ENCODE results near the gene IQCH. TPM values are rescaled to one million over a fixed set of nuclear protein-coding genes. Genes with fewer than 3 reads are reported as not detected.

IQCH gene
- total RNA-seq, 1 experiment from 2014 or later, result 2.1 TPM

DNA sequence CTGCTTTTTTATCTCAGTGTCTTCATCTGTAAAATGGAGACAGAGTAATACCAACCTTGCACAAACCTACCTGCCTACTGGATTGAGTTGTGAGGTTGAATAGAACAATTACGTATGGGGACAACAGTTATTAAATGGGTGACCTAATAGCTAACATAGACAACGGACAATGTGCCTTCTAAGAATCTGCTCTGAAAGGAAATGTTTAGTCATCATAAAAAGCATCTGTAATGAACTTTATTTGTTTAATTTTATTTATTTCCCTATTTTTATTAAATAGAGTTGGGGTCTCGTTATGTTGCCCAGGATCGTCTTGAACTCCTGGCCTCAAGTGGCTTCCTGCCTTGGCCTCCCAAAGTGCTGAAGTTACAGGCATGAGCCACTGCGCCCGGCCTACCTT is 207.1 kb downstream of the IQCH start:
- H3K9me3 ChIP-seq (ENCODE audit: low read length), result no peaks in the 10 kb centered on the region
- no peak overlapping the region for H3K27ac ChIP-seq (ENCODE audit: low read length)
- H3K9ac ChIP-seq (ENCODE audit: low read length), result no peak overlapping the region
- no peaks in the 10 kb centered on the region for H3K4me1 ChIP-seq (ENCODE audit: insufficient read depth, low read length)
- H3K4me2 ChIP-seq (ENCODE audit: low read length), result no peak overlapping the region
- H3K36me3 ChIP-seq (ENCODE audit: low read depth, low read length), result no peaks in the 10 kb centered on the region
- no peaks in the 10 kb centered on the region for H3K79me2 ChIP-seq (ENCODE audit: low read length)
- DNase-seq (no peak), ATAC-seq (no peak)
- no peak overlapping the region for H2AFZ ChIP-seq (ENCODE audit: low read length)
- CTCF ChIA-PET, result no interaction called here
- H3K27me3 ChIP-seq (ENCODE audit: low read length), result no peaks in the 10 kb centered on the region
- POLR2A ChIA-PET (ENCODE audit: unreplicated experiment), result no interaction called here
- H3K9me2 ChIP-seq (replicated peaks; ENCODE audit: low read length), result no peaks in the 10 kb centered on the region
- intact Hi-C loops (cut with micrococcal nuclease), result no loop called here
- TF ChIP-seq EZH2 (IDR thresholded peaks at IDR 0.05; ENCODE audit: low read length, unreplicated experiment), result no peak
- TF ChIP-seq EZH2phosphoT487 (IDR thresholded peaks at IDR 0.05; ENCODE audit: borderline replicate concordance, low read length), result no peak
- TF ChIP-seq, protein P1, sequence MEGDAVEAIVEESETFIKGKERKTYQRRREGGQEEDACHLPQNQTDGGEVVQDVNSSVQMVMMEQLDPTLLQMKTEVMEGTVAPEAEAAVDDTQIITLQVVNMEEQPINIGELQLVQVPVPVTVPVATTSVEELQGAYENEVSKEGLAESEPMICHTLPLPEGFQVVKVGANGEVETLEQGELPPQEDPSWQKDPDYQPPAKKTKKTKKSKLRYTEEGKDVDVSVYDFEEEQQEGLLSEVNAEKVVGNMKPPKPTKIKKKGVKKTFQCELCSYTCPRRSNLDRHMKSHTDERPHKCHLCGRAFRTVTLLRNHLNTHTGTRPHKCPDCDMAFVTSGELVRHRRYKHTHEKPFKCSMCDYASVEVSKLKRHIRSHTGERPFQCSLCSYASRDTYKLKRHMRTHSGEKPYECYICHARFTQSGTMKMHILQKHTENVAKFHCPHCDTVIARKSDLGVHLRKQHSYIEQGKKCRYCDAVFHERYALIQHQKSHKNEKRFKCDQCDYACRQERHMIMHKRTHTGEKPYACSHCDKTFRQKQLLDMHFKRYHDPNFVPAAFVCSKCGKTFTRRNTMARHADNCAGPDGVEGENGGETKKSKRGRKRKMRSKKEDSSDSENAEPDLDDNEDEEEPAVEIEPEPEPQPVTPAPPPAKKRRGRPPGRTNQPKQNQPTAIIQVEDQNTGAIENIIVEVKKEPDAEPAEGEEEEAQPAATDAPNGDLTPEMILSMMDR (conservative IDR thresholded peaks at IDR 0.05; ENCODE audit: low read depth, low read length), result no peak
- BruUV-seq (replicated peaks), result no TSS peak
- no peaks in the 10 kb centered on the region for H3F3A ChIP-seq (ENCODE audit: low read length, unreplicated experiment)
- no peaks in the 10 kb centered on the region for H4K20me1 ChIP-seq (ENCODE audit: low read length)
- H3K4me3 ChIP-seq (ENCODE audit: low read length), result no peak overlapping the region

DNA sequence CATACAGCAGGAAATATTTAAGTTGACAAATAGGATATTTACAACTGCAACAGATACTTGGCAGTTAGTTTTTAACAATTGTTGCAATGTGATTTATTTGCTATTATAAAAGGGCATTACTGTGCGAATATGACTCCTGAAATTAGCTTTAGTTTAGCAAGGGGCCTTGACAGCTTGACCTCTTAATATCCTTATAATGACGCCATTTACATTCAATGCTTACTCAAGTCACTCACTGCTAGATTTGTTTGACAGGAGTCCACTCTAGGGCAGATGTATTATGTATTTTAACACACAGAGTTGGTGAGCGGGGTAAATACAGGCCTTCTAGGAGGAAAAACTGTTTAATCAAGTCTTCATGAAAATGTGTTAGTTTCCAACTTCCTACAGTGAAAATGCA is 208.3 kb downstream of the IQCH start:
- ATAC-seq (no peak), DNase-seq (no peak)
- no peak overlapping the region for H3K27ac ChIP-seq (ENCODE audit: low read length)
- no peaks in the 10 kb centered on the region for H3K4me1 ChIP-seq (ENCODE audit: insufficient read depth, low read length)
- H3K4me3 ChIP-seq (ENCODE audit: low read length), result no peak overlapping the region
- no peaks in the 10 kb centered on the region for H3K36me3 ChIP-seq (ENCODE audit: low read depth, low read length)
- H3K9me2 ChIP-seq (replicated peaks; ENCODE audit: low read length), result no peaks in the 10 kb centered on the region
- BruUV-seq (replicated peaks), result no TSS peak
- H3K27me3 ChIP-seq (ENCODE audit: low read length), result no peaks in the 10 kb centered on the region
- H3F3A ChIP-seq (ENCODE audit: low read length, unreplicated experiment), result no peaks in the 10 kb centered on the region
- no peak overlapping the region for H3K4me2 ChIP-seq (ENCODE audit: low read length)
- intact Hi-C loops (cut with micrococcal nuclease), result no loop called here
- ChIA-PET POLR2A (ENCODE audit: unreplicated experiment) (no interaction called here), CTCF (no interaction called here)
- no peaks in the 10 kb centered on the region for H3K9me3 ChIP-seq (ENCODE audit: low read length)
- no peaks in the 10 kb centered on the region for H4K20me1 ChIP-seq (ENCODE audit: low read length)
- H3K79me2 ChIP-seq (ENCODE audit: low read length), result no peaks in the 10 kb centered on the region
- no peak overlapping the region for H2AFZ ChIP-seq (ENCODE audit: low read length)
- H3K9ac ChIP-seq (ENCODE audit: low read length), result no peak overlapping the region
- TF ChIP-seq EZH2 (IDR thresholded peaks at IDR 0.05; ENCODE audit: low read length, unreplicated experiment), result no peak
- TF ChIP-seq, protein P1 (conservative IDR thresholded peaks at IDR 0.05; ENCODE audit: low read depth, low read length), result no peak
- TF ChIP-seq EZH2phosphoT487 (IDR thresholded peaks at IDR 0.05; ENCODE audit: borderline replicate concordance, low read length), result no peak

DNA sequence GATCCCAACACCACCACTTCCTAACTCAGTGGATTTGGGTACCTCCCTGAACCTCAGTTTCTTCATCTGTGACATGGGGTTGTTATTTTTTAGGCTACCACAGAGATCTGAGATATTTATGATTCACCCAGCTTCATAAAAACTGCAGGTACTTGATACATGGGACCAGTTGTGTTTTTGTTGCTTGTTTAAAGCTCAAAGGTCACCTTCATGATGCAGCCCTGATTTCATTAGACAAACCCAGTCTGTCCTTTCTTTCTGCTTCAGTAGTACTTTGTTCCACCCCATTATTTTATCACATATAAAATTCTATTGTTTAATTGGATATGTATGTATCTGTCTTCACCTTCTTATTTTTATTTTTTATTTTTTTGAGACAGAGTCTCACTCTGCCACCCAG is 208.9 kb downstream of the IQCH start:
- CTCF ChIA-PET, result no interaction called here

More for the DNA sequence above, 208.9 kb downstream of the IQCH start:
- no peaks in the 10 kb centered on the region for H3K4me1 ChIP-seq (ENCODE audit: insufficient read depth, low read length)
- no peaks in the 10 kb centered on the region for H3K27me3 ChIP-seq (ENCODE audit: low read length)
- no peak overlapping the region for H2AFZ ChIP-seq (ENCODE audit: low read length)
- H3K4me3 ChIP-seq (ENCODE audit: low read length), result no peak overlapping the region
- no peaks in the 10 kb centered on the region for H3K9me2 ChIP-seq (replicated peaks; ENCODE audit: low read length)
- H3K9ac ChIP-seq (ENCODE audit: low read length), result no peak overlapping the region
- no peaks in the 10 kb centered on the region for H3F3A ChIP-seq (ENCODE audit: low read length, unreplicated experiment)
- no TSS peak for BruUV-seq (replicated peaks)
- intact Hi-C loops (cut with micrococcal nuclease), result no loop called here
- POLR2A ChIA-PET (ENCODE audit: unreplicated experiment), result no interaction called here
- no peak for ATAC-seq
- H3K4me2 ChIP-seq (ENCODE audit: low read length), result no peak overlapping the region
- no peak overlapping the region for H3K27ac ChIP-seq (ENCODE audit: low read length)
- no peaks in the 10 kb centered on the region for H4K20me1 ChIP-seq (ENCODE audit: low read length)
- H3K79me2 ChIP-seq (ENCODE audit: low read length), result no peaks in the 10 kb centered on the region
- no peak for DNase-seq
- no peaks in the 10 kb centered on the region for H3K36me3 ChIP-seq (ENCODE audit: low read depth, low read length)
- H3K9me3 ChIP-seq (ENCODE audit: low read length), result no peaks in the 10 kb centered on the region
- TF ChIP-seq EZH2 (IDR thresholded peaks at IDR 0.05; ENCODE audit: low read length, unreplicated experiment) (no peak), EZH2phosphoT487 (IDR thresholded peaks at IDR 0.05; ENCODE audit: borderline replicate concordance, low read length) (no peak)
- TF ChIP-seq, protein P1 (conservative IDR thresholded peaks at IDR 0.05; ENCODE audit: low read depth, low read length), result no peak

Measured in PC-3 (cell line).